HG02852 (cell line): ENCODE results near the gene BCL2.
"Not testable (repeated sequence)": the region's sequence is repeated elsewhere in the genome, so short reads cannot be mapped to it uniquely, and the experiment has no call there.

Source experiments
- ATAC-seq: cut with Tn5 transposase; IDR thresholded peaks from one replicate; pipeline ENCODE4 v1.9.1; 2021; ENCODE audit warnings: mild to moderate bottlenecking, moderate library complexity; ENCODE audit not compliant: unreplicated experiment

The BCL2 gene

GRCh38 chr18:63236921-63237846 is 82.4 kb downstream of the BCL2 start:
- ATAC-seq, result no peak

- no peak for ATAC-seq
These were observed 83.2 kb downstream of the BCL2 start for GRCh38 chr18:63236406-63236805.

DNA sequence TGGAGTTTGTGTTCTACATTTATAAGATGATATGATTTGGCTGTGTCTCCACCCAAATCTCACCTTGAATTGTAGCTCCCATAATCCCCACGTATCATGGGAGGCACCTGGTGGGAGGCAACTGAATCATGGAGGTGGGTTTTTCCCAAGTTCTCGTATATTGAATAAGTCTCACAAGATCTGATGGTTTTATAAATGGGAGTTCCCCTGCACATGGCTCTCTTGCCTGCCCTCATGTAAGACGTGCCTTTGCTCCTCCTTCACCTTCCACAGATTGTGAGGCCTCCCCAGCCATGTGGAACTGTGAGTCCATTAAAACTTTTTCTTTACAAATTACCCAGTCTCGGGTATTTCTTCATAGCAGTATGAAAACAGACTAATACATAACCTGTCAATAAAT is 83.6 kb downstream of the BCL2 start:
- ATAC-seq, result not testable (repeated sequence)

DNA sequence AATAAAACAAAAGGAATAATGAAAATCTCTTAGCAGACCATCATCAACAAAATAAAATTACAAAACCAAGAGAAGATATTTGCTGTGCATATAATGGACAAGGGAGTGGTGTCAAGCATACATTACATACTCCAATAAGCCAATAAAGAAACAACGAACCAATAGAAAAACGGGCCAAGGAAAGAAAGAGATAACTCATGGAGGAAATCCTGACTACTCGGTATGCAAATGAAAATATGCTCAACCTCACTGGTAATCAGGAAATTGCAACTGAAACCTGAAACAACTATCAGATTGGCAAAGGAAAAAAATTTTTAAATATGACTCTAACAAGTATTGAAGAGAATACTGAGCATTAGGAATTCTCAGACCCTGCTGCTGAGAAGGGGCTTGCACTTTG is 84.7 kb downstream of the BCL2 start:
- ATAC-seq, result no peak

GRCh38 chr18:63234432-63234831 is 85.1 kb downstream of the BCL2 start:
- ATAC-seq, result no peak

GRCh38 chr18:63233334-63233733 is 86.2 kb downstream of the BCL2 start:
- no peak for ATAC-seq

DNA sequence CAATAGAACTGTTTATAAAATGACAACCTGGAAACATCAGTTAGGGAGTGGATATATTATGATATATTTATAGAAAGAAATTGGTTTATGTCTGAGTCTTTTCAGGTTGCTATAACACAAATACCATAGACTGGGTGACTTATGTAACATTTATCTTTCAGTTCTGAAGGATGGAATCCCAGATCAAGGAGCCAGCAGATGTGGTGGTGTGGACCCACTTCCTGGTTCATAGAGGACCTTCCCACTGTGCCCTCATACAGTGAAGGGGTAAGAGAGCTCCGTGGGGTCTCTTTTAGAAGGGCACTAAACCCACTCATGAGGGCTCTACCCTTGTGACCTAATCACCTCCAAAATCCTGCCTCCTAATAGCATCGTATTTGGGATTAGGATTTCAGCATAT is 86.7 kb downstream of the BCL2 start:
- no peak for ATAC-seq

- ATAC-seq, result no peak
These were observed 89.6 kb downstream of the BCL2 start for GRCh38 chr18:63229971-63230370.

GRCh38 chr18:63225434-63225833 is 94.1 kb downstream of the BCL2 start:
- ATAC-seq, result no peak

DNA sequence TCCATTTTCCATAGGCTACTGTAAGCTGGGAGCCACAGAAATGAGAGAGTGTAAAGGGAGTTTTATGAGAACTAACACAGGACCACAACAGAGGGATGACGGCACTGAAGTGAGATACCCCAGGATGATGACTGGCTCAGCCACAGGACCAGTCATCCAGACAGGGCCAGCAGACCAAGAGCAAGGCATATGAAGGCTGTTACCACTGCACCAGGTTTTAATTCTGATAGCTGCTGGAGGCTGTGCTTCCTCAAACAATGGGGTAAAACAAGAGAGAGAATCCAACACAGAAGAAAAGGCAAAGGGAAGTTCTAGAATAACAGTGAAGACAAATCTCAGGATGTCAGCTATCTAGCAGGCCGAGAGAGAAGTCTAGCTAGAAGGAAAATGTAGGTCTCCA is 94.9 kb downstream of the BCL2 start:
- ATAC-seq, result no peak

DNA sequence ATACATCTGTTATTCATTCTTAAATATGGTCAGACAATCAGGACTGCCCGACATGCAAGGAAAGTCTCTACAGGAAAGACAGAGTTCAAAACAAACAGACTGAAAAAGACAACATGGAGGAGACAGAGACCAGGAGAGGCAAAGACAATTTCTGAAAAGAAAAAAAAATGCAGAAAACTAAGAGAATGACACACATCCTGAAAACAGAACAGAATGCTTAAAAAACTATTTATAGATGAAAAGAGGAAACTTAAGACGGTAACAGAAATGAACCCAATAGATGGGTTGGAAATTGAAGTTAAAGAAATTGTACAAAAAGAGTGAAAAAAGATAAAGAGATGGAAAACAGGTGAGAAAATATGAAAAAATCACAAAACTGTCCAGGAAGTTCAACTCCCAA is 95.7 kb downstream of the BCL2 start:
- ATAC-seq, result no peak

- ATAC-seq, result no peak
These were observed 98.7 kb downstream of the BCL2 start for GRCh38 chr18:63220903-63221302.

- ATAC-seq, result no peak
These were observed 101.1 kb downstream of the BCL2 start for GRCh38 chr18:63218472-63218871.

GRCh38 chr18:63216516-63217311 is 102.9 kb downstream of the BCL2 start:
- no peak for ATAC-seq

- no peak for ATAC-seq
These were observed 105.5 kb downstream of the BCL2 start for GRCh38 chr18:63213936-63214671.

DNA sequence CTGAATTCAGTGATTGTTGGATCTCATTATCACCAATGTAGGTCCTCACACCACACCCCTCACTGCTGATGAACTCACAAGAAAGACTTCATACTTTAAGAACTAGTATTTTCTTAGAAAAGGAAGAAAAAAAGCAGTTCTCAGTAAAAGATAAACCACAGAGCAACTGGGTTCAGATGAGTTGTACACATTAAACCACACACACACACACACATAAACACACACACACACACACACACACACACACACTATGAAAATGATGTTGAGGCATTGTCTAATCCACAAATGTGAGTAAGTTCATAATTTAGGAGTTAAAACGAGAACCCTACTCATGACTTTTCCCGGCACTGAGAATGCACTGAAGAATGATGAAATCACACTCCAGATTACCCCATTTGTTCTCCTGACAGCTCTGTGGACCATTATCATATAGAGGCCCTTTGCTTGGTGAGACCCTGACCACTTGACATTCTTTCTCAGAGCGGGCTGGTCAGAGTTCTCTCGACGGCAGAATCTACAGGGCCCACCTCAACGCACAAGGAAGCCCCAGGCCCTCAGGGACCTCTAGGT is 106.2 kb downstream of the BCL2 start:
- ATAC-seq, result no peak

GRCh38 chr18:63210521-63210920 is 109.0 kb downstream of the BCL2 start:
- no peak for ATAC-seq

DNA sequence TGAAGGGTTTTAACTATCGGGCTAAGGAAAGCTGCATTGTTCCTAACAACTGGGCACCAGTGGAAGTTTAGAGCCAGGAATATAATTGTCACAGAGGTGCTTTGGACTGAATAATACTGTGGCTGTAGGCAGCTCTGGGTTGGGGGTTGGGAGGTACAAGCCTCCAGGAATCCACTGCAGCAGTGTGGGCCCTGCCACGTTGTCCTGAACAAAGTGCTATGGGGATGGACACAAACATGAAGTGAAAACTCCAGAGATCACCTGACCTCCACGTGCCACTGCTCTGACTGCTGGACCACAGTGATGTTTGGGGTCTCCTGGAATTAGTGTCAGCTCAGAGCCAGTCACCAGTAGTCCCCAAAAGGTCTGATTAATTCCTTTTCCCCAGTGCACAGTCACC is 110.9 kb downstream of the BCL2 start:
- no peak for ATAC-seq

- ATAC-seq, result no peak
These were observed 111.7 kb downstream of the BCL2 start for GRCh38 chr18:63207835-63208234.

- ATAC-seq, result peak; percentile 28
These were observed 112.3 kb downstream of the BCL2 start for GRCh38 chr18:63207143-63207790.
